Psoas muscle (tissue), 8 donors: ENCODE data around the gene TEX35. TPM values are rescaled to one million over a fixed set of nuclear protein-coding genes. Genes with fewer than 3 reads are reported as not detected.
A peak's percentile ranks its signal among the peaks of the same experiment; 100 is the strongest.

Experiments used
- ATAC-seq, 4 donors: fragments of 200-7000 bp; cut with Tn5 transposase; one replicate each; pipeline ENCODE4 v1.9.1; 2020; ENCODE audit warnings: moderate library complexity in 3 of 4, mild to moderate bottlenecking in 2 of 4
- DNase-seq, 2 donors: peaks; one replicate each; pipeline ENCODE4 v3.0.0-alpha.2; 2020
- H3K27ac ChIP-seq: fragments of 200-600 bp; one replicate; pipeline ENCODE4 v1.8.0; 2022
- H3K27me3 ChIP-seq, 3 donors: fragments of 200-600 bp in 1 of 3; one replicate each; pipeline versions ENCODE4 v1.6.1 to v1.8.0; 2013 to 2022; ENCODE audit warnings: low read length in 2 of 3, mild to moderate bottlenecking in 2 of 3, moderate library complexity in 1 of 3; ENCODE audit not compliant: insufficient read depth in 3 of 3
- H3K36me3 ChIP-seq, 2 donors: fragments of 200-600 bp in 1 of 2; one replicate each; pipeline versions ENCODE4 v1.6.1 to v1.8.0; 2013 to 2022; ENCODE audit warnings: low read depth in 1 of 2, mild to moderate bottlenecking in 1 of 2, moderate library complexity in 1 of 2; ENCODE audit not compliant: insufficient read depth in 1 of 2
- H3K4me1 ChIP-seq: fragments of 200-600 bp; one replicate; pipeline ENCODE4 v1.8.0; 2022
- H3K4me3 ChIP-seq: fragments of 200-600 bp; one replicate; pipeline ENCODE4 v1.8.0; 2022; ENCODE audit warnings: mild to moderate bottlenecking
- H3K9me3 ChIP-seq: fragments of 200-600 bp; one replicate; pipeline ENCODE4 v1.8.0; 2022
- WGBS, 3 donors: extraction: QIAGEN DNeasy Blood & Tissue Kit; methylation state at CpG; one replicate each; pipeline versions ENCODE4 v1.1.6 to v1.1.7; 2013; 5-methylcytosine and 5-hydroxymethylcytosine counted together
- intact Hi-C, 2 donors: fragments of 100-400 bp; cut with DNase I; formaldehyde crosslinking; loops; one replicate each; pipeline versions ENCODE4 v1.11.0 to v1.14.2; 2022
- polyA plus RNA-seq, 3 donors: library from polyadenylated mRNA; stranded (reverse); fragments of 200-250 nt; gene quantifications; one replicate each; pipeline ENCODE4 v1.2.3, GENCODE V29; 2013
- total RNA-seq, 4 donors: library from RNA; stranded (reverse); fragmentation: NEBNext Ultra II Directional in 2 of 4; extraction: Animal tissue kit (Norgen Biotek cat#: 25700) in 2 of 4; gene quantifications; one replicate each; pipeline versions ENCODE4 v1.2.1 to v1.2.4, GENCODE V29; 2021 to 2023
- TF ChIP-seq, protein P1 (sequence below): fragments of 200-600 bp; IDR thresholded peaks from one replicate; pipeline ENCODE4 v1.8.0; 2022; ENCODE audit warnings: antibody characterized with exemption
- donor health status: healthy with polysubstance abuse.
- donor health status: DM: no; HTN: no; CAD: no; lungs with moderate emphysema.
- donor health status: Bipolar disorder and iron deficiency.
- donor health status: healthy.
- donor health status: DM: yes; HTN: yes; CAD: no.
- donor health status: DM: no; HTN: no; CAD: no.
- donor health status: DM: no; HTN: no; CAD: no.
- donor health status: DM: yes; HTN: yes; CAD: no.

TEX35 gene
- total and polyA plus RNA-seq, 7 donors, result not detected

- Histone ChIP-seq H3K9me3 (no peaks in the 10 kb centered on the region), H3K4me1 (peaks cover 4% of the 10 kb centered on the region), H3K36me3 (no peaks in the 10 kb centered on the region), H3K27ac (no peak overlapping the region), H3K4me3 (peak overlapping the region; percentile 52), H3K27me3 (peaks cover 0 to 13% (median 0%) of the 10 kb centered on the region in 3 donors)
- peak in 1 of 2 donors; percentile 23 for DNase-seq
- ATAC-seq, result peak; percentile 19 to 55 (median 54)
- intact Hi-C loops, result no loop called here
- TF ChIP-seq, protein P1, sequence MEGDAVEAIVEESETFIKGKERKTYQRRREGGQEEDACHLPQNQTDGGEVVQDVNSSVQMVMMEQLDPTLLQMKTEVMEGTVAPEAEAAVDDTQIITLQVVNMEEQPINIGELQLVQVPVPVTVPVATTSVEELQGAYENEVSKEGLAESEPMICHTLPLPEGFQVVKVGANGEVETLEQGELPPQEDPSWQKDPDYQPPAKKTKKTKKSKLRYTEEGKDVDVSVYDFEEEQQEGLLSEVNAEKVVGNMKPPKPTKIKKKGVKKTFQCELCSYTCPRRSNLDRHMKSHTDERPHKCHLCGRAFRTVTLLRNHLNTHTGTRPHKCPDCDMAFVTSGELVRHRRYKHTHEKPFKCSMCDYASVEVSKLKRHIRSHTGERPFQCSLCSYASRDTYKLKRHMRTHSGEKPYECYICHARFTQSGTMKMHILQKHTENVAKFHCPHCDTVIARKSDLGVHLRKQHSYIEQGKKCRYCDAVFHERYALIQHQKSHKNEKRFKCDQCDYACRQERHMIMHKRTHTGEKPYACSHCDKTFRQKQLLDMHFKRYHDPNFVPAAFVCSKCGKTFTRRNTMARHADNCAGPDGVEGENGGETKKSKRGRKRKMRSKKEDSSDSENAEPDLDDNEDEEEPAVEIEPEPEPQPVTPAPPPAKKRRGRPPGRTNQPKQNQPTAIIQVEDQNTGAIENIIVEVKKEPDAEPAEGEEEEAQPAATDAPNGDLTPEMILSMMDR, result no peak
- 28 to 39% (median 28%) methylated on average over 35 to 54 of the region's 54 CpGs for WGBS, 3 donors
Observed at GRCh38 chr1:178486100-178487069, 26.5 kb upstream of the TEX35 start.

GRCh38 chr1:178487070-178487615 is 25.8 kb upstream of the TEX35 start:
- 43 to 47% (median 46%) methylated on average over 18 to 20 of the region's 20 CpGs for WGBS, 3 donors
- ATAC-seq, result peak in 3 of 4 donors; percentile 25 to 31 (median 27)
- Histone ChIP-seq H3K27me3 (peaks cover 0 to 13% (median 0%) of the 10 kb centered on the region in 3 donors), H3K27ac (no peak overlapping the region), H3K4me1 (peaks cover 4% of the 10 kb centered on the region), H3K9me3 (no peaks in the 10 kb centered on the region), H3K4me3 (peak overlapping the region; percentile 52), H3K36me3 (no peaks in the 10 kb centered on the region)
- TF ChIP-seq, protein P1, result no peak
- DNase-seq, result no peak
- intact Hi-C loops, result no loop called here

- TF ChIP-seq, protein P1, result no peak
- 87 to 97% (median 91%) methylated on average over 4 of the region's 4 CpGs for WGBS, 3 donors
- peaks cover 4% of the 10 kb centered on the region for H3K4me1 ChIP-seq
- intact Hi-C loops, result no loop called here
- H3K36me3 ChIP-seq, result no peaks in the 10 kb centered on the region
- no peaks in the 10 kb centered on the region for H3K9me3 ChIP-seq
- no peak for ATAC-seq
- H3K27ac ChIP-seq, result no peak overlapping the region
- DNase-seq, result no peak
- no peak overlapping the region for H3K4me3 ChIP-seq
- H3K27me3 ChIP-seq, result peaks cover 0 to 13% (median 0%) of the 10 kb centered on the region in 3 donors
Observed at GRCh38 chr1:178488393-178488792, 24.5 kb upstream of the TEX35 start.

GRCh38 chr1:178489399-178489798 is 23.5 kb upstream of the TEX35 start:
- intact Hi-C loops, result no loop called here
- Histone ChIP-seq H3K36me3 (no peaks in the 10 kb centered on the region), H3K27ac (no peak overlapping the region), H3K9me3 (no peaks in the 10 kb centered on the region), H3K4me3 (no peak overlapping the region), H3K27me3 (peaks cover 0 to 13% (median 0%) of the 10 kb centered on the region in 3 donors), H3K4me1 (peaks cover 4% of the 10 kb centered on the region)
- ATAC-seq (no peak), DNase-seq (no peak)
- TF ChIP-seq, protein P1, result no peak
- WGBS, 3 donors, result 92 to 96% (median 96%) methylated on average over 4 of the region's 4 CpGs
